HCT116 (cell line): ENCODE data around the gene MNDA. TPM values are rescaled to one million over a fixed set of nuclear protein-coding genes. Genes with fewer than 3 reads are reported as not detected.

Source experiments
- ATAC-seq: fragments of 200-7000 bp; cut with Tn5 transposase; 2 replicates; pipeline ENCODE4 v1.9.1; 2020; ENCODE audit warnings: mild to moderate bottlenecking, moderate library complexity
- BruUV-seq: library from RNA; stranded (reverse); fragments of 400-500 nt; replicated peaks from 2 replicates; lab custom pipeline; 2021; lab: Mats Ljungman, UMichigan
- CTCF ChIA-PET: fragments of 300-600 bp; sonication (Branson Sonifier 250); formaldehyde crosslinking; loops from one replicate; lab custom pipeline; 2021; ENCODE audit warnings: antibody characterized with exemption; lab: Charles Lee
- POLR2A ChIA-PET: fragments of 300-600, 350-600 bp; sonication (Branson Sonifier 250); formaldehyde crosslinking; loops from one replicate; lab custom pipeline; 2021; ENCODE audit warnings: antibody characterized with exemption; lab: Charles Lee
- RAD21 ChIA-PET, 2 experiments: fragments of 300-600 bp; sonication (Branson Sonifier 250); formaldehyde crosslinking; loops; one replicate each; lab custom pipeline; 2023; ENCODE audit warnings: low total read pairs in 2 of 2; ENCODE audit not compliant: uncharacterized antibody in 2 of 2, unreplicated experiment in 2 of 2, low non-redundant PET in 1 of 2; lab: Charles Lee
- DNase-seq: peaks from one replicate; pipeline ENCODE4 v3.0.0-alpha.2; 2010; ENCODE audit warnings: low read depth, low spot score
- H2AFZ ChIP-seq: fragments of 200-600 bp; shearing (Covaris generic), sonication (generic); 2 replicates; pipeline ENCODE4 v1.6.1; 2017; ENCODE audit warnings: low read depth, mixed run types, mixed read lengths, antibody characterized with exemption, low read length; ENCODE audit not compliant: poor library complexity, severe bottlenecking
- H3K27ac ChIP-seq: 2 replicates; pipeline ENCODE4 v1.5.1; 2012; ENCODE audit warnings: low read depth, low read length
- H3K27me3 ChIP-seq: fragments of 200-600 bp; sonication (generic); 2 replicates; pipeline ENCODE4 v1.6.1; 2016; ENCODE audit warnings: mixed run types, low read length, mixed read lengths; ENCODE audit not compliant: insufficient read depth
- H3K36me3 ChIP-seq, 2 experiments: fragments of 200-500 bp in 1 of 2; fragments of 200-600 bp in 1 of 2; sonication (Bioruptor generic) in 1 of 2; sonication (generic) in 1 of 2; 2 replicates each; pipeline versions ENCODE4 v1.5.1 to v1.6.1; 2014 to 2016; ENCODE audit warnings: low read length in 2 of 2, inconsistent platforms in 1 of 2, mixed read lengths in 1 of 2, mixed run types in 1 of 2; ENCODE audit not compliant: insufficient read depth in 2 of 2, control insufficient read depth in 1 of 2
- H3K4me1 ChIP-seq, 2 experiments: fragments of 200-600 bp in 1 of 2; sonication (generic) in 1 of 2; 2 replicates each; pipeline versions ENCODE4 v1.5.1 to v1.6.1; 2012 to 2017; ENCODE audit warnings: low read length in 2 of 2, inconsistent platforms in 1 of 2, mild to moderate bottlenecking in 1 of 2, mixed read lengths in 1 of 2, mixed run types in 1 of 2, moderate library complexity in 1 of 2; ENCODE audit not compliant: insufficient read depth in 2 of 2, control insufficient read depth in 1 of 2
- H3K4me2 ChIP-seq: fragments of 200-600 bp; sonication (generic); 2 replicates; pipeline ENCODE4 v1.6.1; 2017; ENCODE audit warnings: mixed run types, low read length, mixed read lengths
- H3K4me3 ChIP-seq, 2 experiments: fragments of 200-600 bp in 1 of 2; sonication (generic) in 1 of 2; replicated peaks in 1 of 2; 2 replicates each; pipeline ENCODE4 v1.5.1; 2011 to 2016; ENCODE audit warnings: low read length in 2 of 2, control low read depth in 1 of 2, low read depth in 1 of 2, mild to moderate bottlenecking in 1 of 2, mixed read lengths in 1 of 2, mixed run types in 1 of 2
- H3K79me2 ChIP-seq: fragments of 200-600 bp; sonication (generic); 2 replicates; pipeline ENCODE4 v1.6.1; 2017; ENCODE audit warnings: mild to moderate bottlenecking, mixed run types, low read length, moderate library complexity, mixed read lengths; ENCODE audit not compliant: insufficient read depth
- H3K9ac ChIP-seq: fragments of 200-600 bp; sonication (generic); 2 replicates; pipeline ENCODE4 v1.6.1; 2016; ENCODE audit warnings: low read length, mixed read lengths
- H3K9me2 ChIP-seq: fragments of 200-600 bp; sonication (generic), shearing (Covaris generic); 2 replicates; pipeline ENCODE4 v1.6.1; 2017; ENCODE audit warnings: mixed run types, mild to moderate bottlenecking, moderate library complexity; ENCODE audit not compliant: insufficient read depth
- H3K9me3 ChIP-seq, 2 experiments: fragments of 200-500 bp in 1 of 2; fragments of 200-600 bp in 1 of 2; sonication (Bioruptor generic) in 1 of 2; sonication (generic) in 1 of 2; 2 replicates each; pipeline ENCODE4 v1.6.1; 2014 to 2017; ENCODE audit warnings: low read length in 2 of 2, mixed read lengths in 2 of 2, inconsistent platforms in 1 of 2, low read depth in 1 of 2, mild to moderate bottlenecking in 1 of 2, mixed run types in 1 of 2, moderate library complexity in 1 of 2; ENCODE audit not compliant: control insufficient read depth in 1 of 2, insufficient read depth in 1 of 2
- H4K20me1 ChIP-seq: fragments of 200-600 bp; sonication (generic), shearing (Covaris generic); 2 replicates; pipeline ENCODE4 v1.6.1; 2017; ENCODE audit warnings: mixed run types, mild to moderate bottlenecking, moderate library complexity; ENCODE audit not compliant: insufficient read depth
- ATF3 ChIP-seq: IDR thresholded peaks from 2 replicates; pipeline ENCODE4 v1.6.1; 2012
- CTCF ChIP-seq, 3 experiments: fragments of 200-600 bp in 1 of 3; sonication (generic) in 1 of 3; IDR thresholded peaks in 2 of 3; conservative IDR thresholded peaks in 1 of 3; 2 replicates each; pipeline ENCODE4 v1.5.1; 2012 to 2017; ENCODE audit warnings: low read depth in 2 of 3, low read length in 2 of 3, antibody characterized with exemption in 1 of 3, borderline replicate concordance in 1 of 3, control low read depth in 1 of 3, mild to moderate bottlenecking in 1 of 3, mixed read lengths in 1 of 3, mixed run types in 1 of 3, moderate library complexity in 1 of 3; ENCODE audit not compliant: insufficient read depth in 1 of 3
- EGR1 ChIP-seq: IDR thresholded peaks from 2 replicates; pipeline ENCODE4 v1.6.1; 2012; ENCODE audit warnings: low read depth
- EZH2 ChIP-seq: fragments of 200-600 bp; sonication (generic); IDR thresholded peaks from 2 replicates; pipeline ENCODE4 v1.6.1; 2017; ENCODE audit warnings: antibody characterized with exemption, mixed run types
- POLR2A ChIP-seq: IDR thresholded peaks from 2 replicates; pipeline ENCODE4 v1.7.0; 2011; ENCODE audit warnings: borderline replicate concordance; ENCODE audit not compliant: insufficient read depth, insufficient read length; ENCODE audit errors: extremely low read depth
- RAD21 ChIP-seq: IDR thresholded peaks from 2 replicates; pipeline ENCODE4 v1.6.1; 2012; ENCODE audit warnings: low read depth, mild to moderate bottlenecking
- TCF7L2 ChIP-seq: IDR thresholded peaks from 2 replicates; pipeline ENCODE4 v1.7.0; 2011; ENCODE audit warnings: borderline replicate concordance, inconsistent platforms; ENCODE audit not compliant: insufficient read depth, insufficient read length; ENCODE audit errors: extremely low read depth
- ZFX ChIP-seq: fragments of 450-650 bp; IDR thresholded peaks from 2 replicates; pipeline ENCODE4 v1.6.1; 2017
- ZNF274 ChIP-seq: fragments of 200-500 bp; sonication (Bioruptor generic); IDR thresholded peaks from 2 replicates; pipeline ENCODE4 v1.6.1; 2014; ENCODE audit warnings: mild to moderate bottlenecking, low read depth, low read length, inconsistent platforms
- intact Hi-C: fragments of 100-400 bp; cut with micrococcal nuclease; formaldehyde crosslinking; loops from 2 replicates; pipeline ENCODE4 v1.10.0; 2022
- total RNA-seq: library from RNA; stranded (reverse); gene quantifications from one replicate; pipeline ENCODE4 v1.2.1, GENCODE V29; 2021; ENCODE audit not compliant: unreplicated experiment

The MNDA gene
- total RNA-seq, 1 experiment from 2014 or later: not detected

GRCh38 chr1:158800526-158800925 lies 30.6 kb upstream of the MNDA start:
- no peaks in the 10 kb centered on the region for H3K36me3 ChIP-seq

GRCh38 chr1:158801396-158801795 lies 29.8 kb upstream of the MNDA start:
- DNase-seq (no peak), ATAC-seq (no peak)
- no peak for TF ChIP-seq ZFX
- TF ChIP-seq RAD21: no peak
- TF ChIP-seq ATF3: no peak
- TF ChIP-seq TCF7L2: no peak
- TF ChIP-seq CTCF (IDR thresholded peaks at IDR 0.05 in 2 of 3, conservative IDR thresholded peaks at IDR 0.05 in 1 of 3; ENCODE audit: borderline replicate concordance in 1 of 3, insufficient read depth in 1 of 3, low read depth in 2 of 3, low read length in 2 of 3): no peak
- no peak for TF ChIP-seq EZH2
- TF ChIP-seq POLR2A: no peak
- no peak for TF ChIP-seq EGR1
- H3K9ac ChIP-seq: no peak overlapping the region
- H3K27ac ChIP-seq: no peak overlapping the region
- intact Hi-C loops: no loop called here
- RAD21 ChIA-PET: no interaction called here
- H3K79me2 ChIP-seq: no peaks in the 10 kb centered on the region
- no TSS peak for BruUV-seq
- no peak overlapping the region for H3K4me3 ChIP-seq
- peaks cover 0 to 2% of the 10 kb centered on the region in 2 experiments; a peak in 1 of 4 replicates for H3K9me3 ChIP-seq
- H3K4me2 ChIP-seq: no peak overlapping the region
- H3K27me3 ChIP-seq: no peaks in the 10 kb centered on the region
- no peaks in the 10 kb centered on the region for H4K20me1 ChIP-seq
- no peak overlapping the region for H2AFZ ChIP-seq
- no peaks in the 10 kb centered on the region for H3K36me3 ChIP-seq
- H3K9me2 ChIP-seq: no peaks in the 10 kb centered on the region
- H3K4me1 ChIP-seq: no peaks in the 10 kb centered on the region
- CTCF ChIA-PET: no interaction called here
- POLR2A ChIA-PET: no interaction called here

More at GRCh38 chr1:158800526-158800925, 30.6 kb upstream of the MNDA start:
- H3K4me2 ChIP-seq: no peak overlapping the region
- H3K79me2 ChIP-seq: no peaks in the 10 kb centered on the region
- H3K4me3 ChIP-seq: no peak overlapping the region
- no peak overlapping the region for H2AFZ ChIP-seq
- ChIA-PET POLR2A (no interaction called here), CTCF (no interaction called here), RAD21 (no interaction called here)
- no peak overlapping the region for H3K9ac ChIP-seq
- H3K27me3 ChIP-seq: no peaks in the 10 kb centered on the region
- no peaks in the 10 kb centered on the region for H3K9me2 ChIP-seq
- no peak overlapping the region for H3K27ac ChIP-seq
- DNase-seq: no peak
- H4K20me1 ChIP-seq: no peaks in the 10 kb centered on the region
- H3K4me1 ChIP-seq: no peaks in the 10 kb centered on the region
- BruUV-seq: no TSS peak
- no peak for ATAC-seq
- intact Hi-C loops: no loop called here
- no peaks in the 10 kb centered on the region; a peak in 1 of 4 replicates for H3K9me3 ChIP-seq
- no peak for TF ChIP-seq POLR2A
- no peak for TF ChIP-seq ZNF274
- no peak for TF ChIP-seq EZH2
- TF ChIP-seq, all 23 proteins: peak for 0
